Occipital lobe (tissue), 3 donors: ENCODE data around the gene BEX2. TPM values are rescaled to one million over a fixed set of nuclear protein-coding genes. Genes with fewer than 3 reads are reported as not detected.

Experiments used
- DNase-seq: peaks from one replicate; lab custom pipeline; 2025; lab: John Stamatoyannopoulos, UW
- small RNA-seq: library from RNA; depleted of rRNA; stranded (forward); fragments of <200 nt; gene quantifications from one replicate; pipeline ENCODE3, GENCODE V24; 2014
- total RNA-seq: library from RNA; depleted of rRNA; stranded (reverse); fragments of >200 nt; gene quantifications from one replicate; pipeline ENCODE4 v1.2.3, GENCODE V29; 2014

Gene BEX2
- total RNA-seq, 1 donor from 2014 or later = 101 TPM

DNA sequence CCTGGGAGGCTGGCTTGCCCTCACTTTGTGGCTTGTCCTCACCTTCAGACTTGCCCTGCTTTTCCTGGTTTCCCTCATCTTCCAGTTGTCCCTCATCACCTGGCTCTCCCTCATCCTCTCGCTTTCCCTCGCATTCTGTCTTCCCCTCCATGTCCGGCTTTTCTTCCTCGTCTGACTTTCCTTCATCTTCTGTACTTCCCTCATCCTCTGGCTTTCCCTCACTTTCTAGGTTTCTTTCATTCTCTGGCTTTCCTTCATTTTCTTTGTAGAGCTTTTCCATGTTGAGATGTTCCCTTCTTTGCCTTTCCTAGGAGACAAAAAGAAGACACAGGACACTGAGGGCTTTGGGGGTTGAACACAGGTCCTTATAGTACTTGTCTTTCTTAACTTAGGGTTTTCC is 36.5 kb downstream of the BEX2 start:
- DNase-seq = no peak

Small RNAs within 50 kb of the gene (small RNA-seq; reads per million reads assigned to genes)
- not detected for gene Z92846.1

Other genes with a start within 250 kb of the BEX2 start
- 103 TPM for gene BEX1, start 246.8 kb downstream of the BEX2 start, total RNA-seq
- gene NXF3, start 217.8 kb downstream of the BEX2 start, total RNA-seq = not detected
- 98.1 TPM for gene BEX4, start 95.9 kb downstream of the BEX2 start, total RNA-seq
- gene TCEAL8, start 55.8 kb downstream of the BEX2 start, total RNA-seq = 99.8 TPM
- 7.2 TPM for gene TCEAL5, start 34.2 kb downstream of the BEX2 start, total RNA-seq
- gene TCEAL7, start 19.2 kb upstream of the BEX2 start, total RNA-seq = 86.6 TPM
- gene TCEAL9, start 45.5 kb upstream of the BEX2 start, total RNA-seq = 36.5 TPM
- gene BEX3, start 65.5 kb upstream of the BEX2 start, total RNA-seq = 138 TPM
- 0.94 TPM for gene RAB40A, start 208.5 kb upstream of the BEX2 start, total RNA-seq